DOHH2 (cell line): Measurements from ENCODE around the gene FGF1.

Source experiments
- H3F3A ChIP-seq: fragments of 200-600 bp; sonication (generic), shearing (Covaris generic); 2 replicates; pipeline ENCODE4 v1.6.0; 2016; ENCODE audit warnings: antibody characterized with exemption, mild to moderate bottlenecking; ENCODE audit not compliant: control insufficient read depth, insufficient read depth
- H3K27ac ChIP-seq: fragments of 200-600 bp; sonication (generic); 2 replicates; pipeline ENCODE4 v1.5.1; 2014; ENCODE audit warnings: low read depth, mild to moderate bottlenecking, low read length, moderate library complexity
- H3K27me3 ChIP-seq: fragments of 200-600 bp; sonication (generic); 2 replicates; pipeline ENCODE4 v1.6.1; 2014; ENCODE audit warnings: mild to moderate bottlenecking, low read length, mixed read lengths; ENCODE audit not compliant: control insufficient read depth
- H3K36me3 ChIP-seq: fragments of 200-600 bp; sonication (generic); 2 replicates; pipeline ENCODE4 v1.6.1; 2014; ENCODE audit warnings: mild to moderate bottlenecking, low read length, moderate library complexity, mixed read lengths; ENCODE audit not compliant: control insufficient read depth
- H3K4me1 ChIP-seq: fragments of 200-600 bp; sonication (generic); 2 replicates; pipeline ENCODE4 v1.6.1; 2014; ENCODE audit warnings: mild to moderate bottlenecking, low read length, mixed read lengths; ENCODE audit not compliant: control insufficient read depth
- H3K4me2 ChIP-seq: fragments of 200-600 bp; sonication (generic); 2 replicates; pipeline ENCODE4 v1.6.0; 2014; ENCODE audit warnings: mild to moderate bottlenecking, low read length, moderate library complexity
- H3K4me3 ChIP-seq: fragments of 200-600 bp; sonication (generic); 2 replicates; pipeline ENCODE4 v1.5.1; 2014; ENCODE audit warnings: mild to moderate bottlenecking, low read length, mixed read lengths
- H3K79me2 ChIP-seq: fragments of 200-600 bp; sonication (generic); 2 replicates; pipeline ENCODE4 v1.6.1; 2014; ENCODE audit warnings: mild to moderate bottlenecking, low read length, mixed read lengths; ENCODE audit not compliant: control insufficient read depth
- H3K9me2 ChIP-seq: fragments of 200-600 bp; sonication (generic); replicated peaks from 2 replicates; pipeline ENCODE4 v1.6.1; 2014; ENCODE audit warnings: mild to moderate bottlenecking, low read length, mixed read lengths; ENCODE audit not compliant: control insufficient read depth
- H3K9me3 ChIP-seq: fragments of 200-600 bp; sonication (generic); 2 replicates; pipeline ENCODE4 v1.6.1; 2014; ENCODE audit warnings: antibody characterized with exemption, low read length, mixed read lengths; ENCODE audit not compliant: control insufficient read depth, insufficient read depth
- H4K20me1 ChIP-seq: fragments of 200-600 bp; sonication (generic); 2 replicates; pipeline ENCODE4 v1.6.0; 2014; ENCODE audit warnings: low read depth, mild to moderate bottlenecking, antibody characterized with exemption, low read length, moderate library complexity; ENCODE audit not compliant: control insufficient read depth, insufficient read depth
- EZH2phosphoT487 ChIP-seq: fragments of 200-600 bp; sonication (generic); IDR thresholded peaks from 2 replicates; pipeline ENCODE4 v1.6.1; 2017; ENCODE audit warnings: borderline replicate concordance, mild to moderate bottlenecking, antibody characterized with exemption, low read length, moderate library complexity, mixed read lengths
- TF ChIP-seq, protein P1 (sequence below): fragments of 200-600 bp; sonication (generic); IDR thresholded peaks from one replicate; pipeline ENCODE4 v1.5.1; 2014; ENCODE audit warnings: antibody characterized with exemption, mild to moderate bottlenecking, low read depth, low read length; ENCODE audit not compliant: poor library complexity, severe bottlenecking

Gene FGF1

DNA sequence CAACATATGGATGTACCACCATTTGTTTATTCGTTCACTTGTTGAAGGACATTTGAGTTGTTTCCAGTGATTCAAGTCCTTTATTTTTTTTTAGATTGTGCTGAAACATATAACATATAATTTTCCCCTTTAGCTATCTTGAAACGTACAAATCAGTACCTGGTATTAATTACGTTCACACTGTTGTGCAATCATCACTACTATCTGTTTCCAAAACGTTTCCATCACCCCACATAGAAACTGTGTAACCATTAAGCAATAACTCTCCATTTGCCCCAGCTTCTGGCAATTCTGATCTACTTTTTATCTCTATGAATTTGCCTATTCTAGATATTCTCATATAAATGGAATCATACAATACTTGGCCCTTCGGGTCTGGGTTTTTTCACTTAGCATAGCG lies 116.0 kb downstream of the FGF1 start:
- no peaks in the 10 kb centered on the region for H3K4me1 ChIP-seq

DNA sequence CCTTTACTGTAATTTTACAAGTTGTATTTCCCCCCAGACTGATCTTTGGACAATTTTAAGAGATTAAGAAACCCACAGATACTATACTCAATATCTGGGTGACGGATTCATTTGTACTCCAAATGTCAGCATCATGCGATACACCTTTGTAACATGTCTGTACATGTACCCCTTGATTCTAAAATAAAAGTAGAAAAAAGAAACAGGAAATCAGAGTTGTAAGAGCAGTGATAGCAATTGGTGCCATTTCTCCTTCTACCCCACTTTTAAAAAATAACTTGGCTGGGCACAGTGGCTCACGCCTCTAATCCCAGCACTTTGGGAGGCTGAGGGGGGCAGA lies 116.9 kb downstream of the FGF1 start:
- TF ChIP-seq EZH2phosphoT487 = no peak
- TF ChIP-seq, protein P1, sequence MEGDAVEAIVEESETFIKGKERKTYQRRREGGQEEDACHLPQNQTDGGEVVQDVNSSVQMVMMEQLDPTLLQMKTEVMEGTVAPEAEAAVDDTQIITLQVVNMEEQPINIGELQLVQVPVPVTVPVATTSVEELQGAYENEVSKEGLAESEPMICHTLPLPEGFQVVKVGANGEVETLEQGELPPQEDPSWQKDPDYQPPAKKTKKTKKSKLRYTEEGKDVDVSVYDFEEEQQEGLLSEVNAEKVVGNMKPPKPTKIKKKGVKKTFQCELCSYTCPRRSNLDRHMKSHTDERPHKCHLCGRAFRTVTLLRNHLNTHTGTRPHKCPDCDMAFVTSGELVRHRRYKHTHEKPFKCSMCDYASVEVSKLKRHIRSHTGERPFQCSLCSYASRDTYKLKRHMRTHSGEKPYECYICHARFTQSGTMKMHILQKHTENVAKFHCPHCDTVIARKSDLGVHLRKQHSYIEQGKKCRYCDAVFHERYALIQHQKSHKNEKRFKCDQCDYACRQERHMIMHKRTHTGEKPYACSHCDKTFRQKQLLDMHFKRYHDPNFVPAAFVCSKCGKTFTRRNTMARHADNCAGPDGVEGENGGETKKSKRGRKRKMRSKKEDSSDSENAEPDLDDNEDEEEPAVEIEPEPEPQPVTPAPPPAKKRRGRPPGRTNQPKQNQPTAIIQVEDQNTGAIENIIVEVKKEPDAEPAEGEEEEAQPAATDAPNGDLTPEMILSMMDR = no peak
- Histone ChIP-seq H3K79me2 (no peaks in the 10 kb centered on the region), H3K4me2 (no peak overlapping the region), H3K4me1 (no peaks in the 10 kb centered on the region), H3K4me3 (no peak overlapping the region), H3K9me2 (no peaks in the 10 kb centered on the region), H3K27me3 (no peaks in the 10 kb centered on the region), H3K27ac (no peak overlapping the region), H3K9me3 (no peaks in the 10 kb centered on the region), H3F3A (no peaks in the 10 kb centered on the region), H3K36me3 (no peaks in the 10 kb centered on the region), H4K20me1 (no peaks in the 10 kb centered on the region)

More for the DNA sequence above, 116.0 kb downstream of the FGF1 start:
- Histone ChIP-seq H3K79me2 (no peaks in the 10 kb centered on the region), H3K27ac (no peak overlapping the region), H3K9me3 (no peaks in the 10 kb centered on the region), H3K9me2 (no peaks in the 10 kb centered on the region), H3F3A (no peaks in the 10 kb centered on the region), H3K4me2 (no peak overlapping the region), H3K27me3 (no peaks in the 10 kb centered on the region), H4K20me1 (no peaks in the 10 kb centered on the region), H3K36me3 (no peaks in the 10 kb centered on the region), H3K4me3 (no peak overlapping the region)
- TF ChIP-seq EZH2phosphoT487 = no peak
- TF ChIP-seq, protein P1 = no peak

DNA sequence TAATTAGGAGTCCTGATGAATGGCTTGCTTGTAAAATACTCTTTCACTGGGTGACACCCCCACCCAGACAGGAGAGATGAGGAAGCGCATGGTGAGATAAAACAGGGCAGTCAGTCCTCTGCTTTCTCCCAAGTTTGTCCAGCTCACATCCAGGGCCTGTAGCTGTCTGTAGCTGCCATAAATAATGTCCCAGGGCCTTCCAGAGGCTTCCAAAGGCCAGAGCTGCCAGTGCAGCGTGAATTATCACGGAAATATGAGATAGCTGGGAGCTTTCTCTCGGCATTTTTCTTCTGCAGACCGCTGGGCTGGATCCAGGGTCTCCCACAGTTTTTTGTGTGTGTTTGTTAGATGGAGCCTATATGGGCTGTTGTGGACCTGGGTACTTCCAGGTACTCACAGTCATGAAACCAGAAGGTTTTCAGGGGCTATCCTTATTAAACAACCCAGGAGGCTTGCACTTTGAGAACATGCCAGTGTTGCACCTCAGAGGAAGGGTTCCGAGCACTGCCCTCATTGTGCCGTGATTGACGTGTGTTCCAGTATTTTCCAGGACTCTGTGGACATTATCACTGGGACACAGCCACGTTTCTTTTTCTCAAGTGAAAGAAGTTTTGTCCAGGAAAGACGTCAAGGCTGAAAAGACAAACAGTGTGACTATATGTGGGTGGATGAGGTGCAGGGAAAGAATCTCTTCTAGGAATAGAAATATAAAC lies 117.5 kb downstream of the FGF1 start:
- no peaks in the 10 kb centered on the region for H3K9me2 ChIP-seq
- no peaks in the 10 kb centered on the region for H4K20me1 ChIP-seq
- no peaks in the 10 kb centered on the region for H3K4me1 ChIP-seq
- H3K36me3 ChIP-seq = no peaks in the 10 kb centered on the region
- H3K79me2 ChIP-seq = no peaks in the 10 kb centered on the region
- H3K4me3 ChIP-seq = no peak overlapping the region
- TF ChIP-seq, protein P1 = no peak
- TF ChIP-seq EZH2phosphoT487 = no peak
- H3K9me3 ChIP-seq = no peaks in the 10 kb centered on the region
- no peaks in the 10 kb centered on the region for H3F3A ChIP-seq
- H3K27me3 ChIP-seq = no peaks in the 10 kb centered on the region
- no peak overlapping the region for H3K4me2 ChIP-seq
- no peak overlapping the region for H3K27ac ChIP-seq
